ENCODE data around the gene ZNF785. TPM values are rescaled to one million over a fixed set of nuclear protein-coding genes. Genes with fewer than 3 reads are reported as not detected.

The ZNF785 gene
- total RNA-seq, 1 donor from 2014 or later: 7.6 TPM

DNA sequence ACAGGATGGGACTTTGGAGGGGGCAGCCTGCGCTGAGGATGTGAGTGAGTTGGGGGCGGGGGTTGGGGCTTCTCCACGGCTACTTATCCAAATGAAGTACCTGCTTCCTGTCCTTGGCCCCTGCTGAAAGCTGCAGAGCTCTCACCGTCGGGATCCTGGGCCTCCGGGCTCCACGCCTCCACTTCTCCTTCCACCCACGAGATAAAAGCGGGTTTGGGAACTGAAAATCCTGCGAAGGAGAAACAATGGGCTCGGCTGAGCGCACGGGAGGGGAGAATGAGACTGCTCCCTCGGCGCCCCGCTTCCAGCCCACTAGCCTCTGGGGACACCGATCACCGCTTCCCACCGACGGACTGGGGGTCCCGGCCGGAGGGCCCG lies 486 bp downstream of the ZNF785 start:
- TF ChIP-seq, protein P1, sequence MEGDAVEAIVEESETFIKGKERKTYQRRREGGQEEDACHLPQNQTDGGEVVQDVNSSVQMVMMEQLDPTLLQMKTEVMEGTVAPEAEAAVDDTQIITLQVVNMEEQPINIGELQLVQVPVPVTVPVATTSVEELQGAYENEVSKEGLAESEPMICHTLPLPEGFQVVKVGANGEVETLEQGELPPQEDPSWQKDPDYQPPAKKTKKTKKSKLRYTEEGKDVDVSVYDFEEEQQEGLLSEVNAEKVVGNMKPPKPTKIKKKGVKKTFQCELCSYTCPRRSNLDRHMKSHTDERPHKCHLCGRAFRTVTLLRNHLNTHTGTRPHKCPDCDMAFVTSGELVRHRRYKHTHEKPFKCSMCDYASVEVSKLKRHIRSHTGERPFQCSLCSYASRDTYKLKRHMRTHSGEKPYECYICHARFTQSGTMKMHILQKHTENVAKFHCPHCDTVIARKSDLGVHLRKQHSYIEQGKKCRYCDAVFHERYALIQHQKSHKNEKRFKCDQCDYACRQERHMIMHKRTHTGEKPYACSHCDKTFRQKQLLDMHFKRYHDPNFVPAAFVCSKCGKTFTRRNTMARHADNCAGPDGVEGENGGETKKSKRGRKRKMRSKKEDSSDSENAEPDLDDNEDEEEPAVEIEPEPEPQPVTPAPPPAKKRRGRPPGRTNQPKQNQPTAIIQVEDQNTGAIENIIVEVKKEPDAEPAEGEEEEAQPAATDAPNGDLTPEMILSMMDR (conservative IDR thresholded peaks at IDR 0.05; ENCODE audit: low read depth, low read length): no peak
- no peak for DNase-seq (ENCODE audit: low read depth)
- H3K4me3 ChIP-seq (ENCODE audit: low read depth, low read length): peak overlapping the region; percentile 80

DNA sequence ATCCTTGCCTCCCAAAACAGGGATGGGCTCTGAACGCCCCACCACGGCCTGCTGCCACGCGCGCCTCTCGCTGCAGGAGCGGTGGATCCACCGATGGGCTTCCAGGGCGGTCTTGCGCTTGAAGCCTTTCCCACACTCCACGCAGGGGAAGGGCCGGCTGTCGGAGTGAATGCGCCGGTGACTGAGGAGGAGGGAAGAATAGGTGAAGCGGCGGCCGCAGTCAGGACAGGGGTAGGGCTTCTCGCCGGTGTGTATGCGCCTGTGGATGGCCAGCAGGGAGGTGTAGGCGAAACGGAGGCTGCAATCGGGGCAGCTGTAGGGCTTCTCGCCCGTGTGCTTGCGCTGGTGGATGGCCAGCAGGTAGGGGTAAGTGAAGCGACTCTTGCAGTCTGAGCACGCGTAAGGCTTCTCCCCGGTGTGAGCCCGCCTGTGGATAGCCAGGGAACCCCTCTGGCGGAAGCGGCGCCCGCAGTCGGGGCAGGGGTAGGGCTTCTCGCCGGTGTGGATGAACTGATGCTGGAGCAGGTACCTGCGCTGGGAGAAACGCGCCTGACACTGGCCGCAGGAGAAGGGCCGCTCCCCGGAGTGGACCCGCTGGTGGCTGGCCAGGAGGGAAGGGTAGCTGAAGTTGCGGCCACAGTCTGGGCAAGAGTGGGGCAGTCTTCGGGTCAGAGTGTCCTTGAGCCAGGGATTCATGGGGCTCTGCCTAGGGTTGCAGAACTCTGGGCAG lies 2.7 kb downstream of the ZNF785 start:
- TF ChIP-seq, protein P1 (conservative IDR thresholded peaks at IDR 0.05; ENCODE audit: low read depth, low read length): no peak
- H3K4me3 ChIP-seq (ENCODE audit: low read depth, low read length): no peak overlapping the region

DNA sequence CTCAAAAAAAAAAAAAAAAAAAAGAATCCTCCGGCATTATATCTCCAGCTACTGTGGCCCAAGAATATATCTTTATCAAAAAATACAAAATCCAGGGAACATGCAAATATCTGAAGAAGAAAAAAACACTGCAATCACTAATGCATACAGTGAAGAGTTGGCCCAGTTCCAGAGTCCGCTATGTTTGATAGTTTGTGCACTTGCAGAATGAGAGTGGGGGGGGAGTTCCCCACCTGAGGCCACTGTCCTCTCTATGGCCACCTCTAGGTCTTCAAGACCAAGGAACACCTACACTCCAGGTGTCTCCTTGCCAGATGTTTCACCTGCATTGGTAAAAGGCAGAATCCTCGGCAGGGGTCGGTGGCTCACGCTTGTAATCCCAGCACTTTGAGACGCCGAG lies 4.0 kb downstream of the ZNF785 start:
- TF ChIP-seq, protein P1 (conservative IDR thresholded peaks at IDR 0.05; ENCODE audit: low read depth, low read length): no peak
- no peak overlapping the region for H3K4me3 ChIP-seq (ENCODE audit: low read depth, low read length)
- DNase-seq (ENCODE audit: low read depth): no peak

More for the DNA sequence above, 2.7 kb downstream of the ZNF785 start:
- no peak for DNase-seq (ENCODE audit: low read depth)

DNA sequence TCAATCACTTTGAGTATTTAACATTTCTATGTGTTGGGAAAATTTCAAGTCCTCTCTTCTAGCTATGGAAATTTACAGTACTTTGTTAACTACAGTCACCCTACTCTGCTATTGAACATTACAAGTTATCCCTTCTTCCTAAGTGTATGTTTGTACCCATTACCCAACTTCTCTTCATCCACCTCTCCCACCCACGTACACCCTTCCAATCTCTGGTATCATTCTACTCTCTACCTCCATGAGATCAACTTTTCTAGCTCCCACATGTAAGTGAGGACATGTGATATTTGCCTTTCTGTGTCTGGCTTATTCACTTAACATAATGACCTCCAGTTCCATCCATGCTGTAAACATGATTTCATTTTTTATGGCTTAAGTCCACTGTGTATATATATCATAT lies 10.8 kb downstream of the ZNF785 start:
- DNase-seq (ENCODE audit: low read depth): no peak
- H3K4me3 ChIP-seq (ENCODE audit: low read depth, low read length): no peak overlapping the region
- TF ChIP-seq, protein P1 (conservative IDR thresholded peaks at IDR 0.05; ENCODE audit: low read depth, low read length): no peak

DNA sequence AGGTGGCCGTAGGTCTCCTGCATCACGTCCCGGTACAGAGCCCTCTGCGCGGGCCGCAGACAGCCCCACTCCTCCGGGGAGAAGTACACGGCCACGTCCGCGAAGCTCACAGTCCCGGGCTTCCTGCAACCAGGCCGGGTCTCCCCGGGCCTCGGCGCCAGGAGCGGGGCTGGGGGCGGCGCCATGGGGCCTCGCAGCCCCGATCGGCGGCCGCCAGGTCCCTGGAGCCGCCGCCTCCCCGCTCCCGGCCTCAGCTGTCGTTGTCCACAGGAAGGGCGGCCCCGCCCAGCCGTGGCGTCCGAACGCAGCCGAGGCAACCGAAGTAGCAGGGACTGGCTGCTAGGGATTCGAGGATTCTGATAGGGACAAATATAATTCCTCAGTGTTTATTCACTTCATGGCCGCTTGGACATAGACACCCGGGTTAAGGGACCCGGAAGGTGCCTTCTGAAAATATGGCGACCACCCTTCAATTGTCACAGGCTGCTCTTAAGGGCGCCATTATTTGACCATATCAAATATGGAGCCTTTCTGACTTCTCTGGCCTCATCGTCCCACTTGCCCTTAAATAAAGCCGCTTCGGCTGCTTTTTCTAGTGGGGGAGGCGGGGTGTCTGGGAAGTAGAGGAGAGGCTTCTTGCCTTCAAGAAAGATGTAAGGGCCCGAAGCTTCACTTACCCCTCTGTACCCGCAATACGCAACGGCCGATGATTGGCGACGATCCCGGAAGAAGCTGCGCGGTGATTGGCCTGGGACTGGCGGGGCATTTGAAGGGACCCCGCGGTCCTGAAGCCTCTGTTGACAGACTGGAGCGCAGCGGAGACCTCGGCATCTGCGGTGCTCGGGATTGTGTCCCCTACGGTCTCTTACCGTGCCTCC lies 13.8 kb downstream of the ZNF785 start, which contains the start of gene ZNF688:
Gene ZNF688, minus strand, starts transcription at position 270 of the 878 bp plus-strand sequence. Its CDS starts 85 bp downstream, at position 185.
- peak; percentile 90 for DNase-seq (ENCODE audit: low read depth)
- H3K4me3 ChIP-seq (ENCODE audit: low read depth, low read length): peak within 1 kb of the TSS; percentile 86
- TF ChIP-seq, protein P1 (conservative IDR thresholded peaks at IDR 0.05; ENCODE audit: low read depth, low read length): no peak

DNA sequence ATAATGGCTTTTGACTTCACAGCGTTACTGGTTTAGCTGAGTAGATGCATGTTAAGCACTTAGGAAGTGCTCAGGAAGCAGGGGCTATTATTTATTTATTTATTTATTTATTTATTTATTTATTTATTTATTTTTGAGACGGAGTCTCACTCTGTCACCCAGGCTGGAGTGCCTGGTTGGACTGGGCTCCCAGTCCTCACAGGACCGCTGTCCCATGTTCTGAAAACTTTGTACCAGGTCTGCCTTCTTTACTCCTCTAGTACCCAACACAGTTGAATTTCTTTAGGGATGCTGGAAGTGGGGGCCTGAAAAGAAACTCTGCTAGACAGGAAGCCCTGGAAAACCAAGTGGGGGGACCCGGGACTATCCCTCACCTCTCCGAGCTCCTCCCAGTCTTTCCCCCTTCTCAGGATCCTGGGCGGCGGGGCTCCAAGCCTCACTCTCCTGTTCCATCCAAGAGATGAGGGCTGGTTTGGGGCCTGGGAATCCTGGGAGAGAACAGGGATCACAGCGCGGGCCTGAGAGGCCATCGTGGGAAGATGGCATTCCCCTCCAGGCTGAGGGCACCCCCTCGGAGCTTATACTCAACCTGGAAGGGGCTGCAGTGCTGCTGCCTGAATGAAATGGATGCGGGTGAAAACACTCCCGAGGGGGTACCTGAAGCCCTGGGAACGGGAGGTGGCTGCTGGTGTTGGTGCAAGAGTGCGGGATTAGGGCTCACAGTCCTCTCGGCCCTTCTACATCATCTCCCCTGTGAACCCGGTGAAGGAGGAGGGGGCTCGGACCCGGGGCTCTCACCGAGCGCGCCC lies 14.7 kb downstream of the ZNF785 start:
- peak overlapping the region; percentile 86 for H3K4me3 ChIP-seq (ENCODE audit: low read depth, low read length)
- DNase-seq (ENCODE audit: low read depth): no peak
- TF ChIP-seq, protein P1 (conservative IDR thresholded peaks at IDR 0.05; ENCODE audit: low read depth, low read length): no peak

All from epithelial cell of proximal tubule (primary cell).